Dermis blood vessel endothelial cell (primary cell): ENCODE data around the gene PRCC. TPM values are rescaled to one million over a fixed set of nuclear protein-coding genes. Genes with fewer than 3 reads are reported as not detected.

ENCODE experiments used
- DNase-seq: peaks from one replicate; pipeline ENCODE4 v3.0.0; 2010
- total RNA-seq: library from RNA; depleted of rRNA; stranded (reverse); fragments of >200 nt; gene quantifications from 2 replicates; pipeline ENCODE4 v1.2.3, GENCODE V29; 2014

PRCC gene
- total RNA-seq: 12.3 and 15.6 TPM in 2 replicates

- DNase-seq: peak; percentile 100
Measured at GRCh38 chr1:156767101-156767878, at the start of gene PRCC. TSS of gene PRCC (plus strand) at chr1:156767535. CDS start at chr1:156767772, 237 bp downstream.

GRCh38 chr1:156721131-156721530, 46.2 kb upstream of the PRCC start:
- no peak for DNase-seq

GRCh38 chr1:156721535-156721934, 45.8 kb upstream of the PRCC start:
- DNase-seq: no peak

GRCh38 chr1:156725683-156726280, 41.6 kb upstream of the PRCC start:
- DNase-seq: peak; percentile 93

- DNase-seq: peak; percentile 85
Measured at GRCh38 chr1:156726549-156727226, 40.6 kb upstream of the PRCC start.

GRCh38 chr1:156727492-156727891, 39.8 kb upstream of the PRCC start:
- DNase-seq: no peak

GRCh38 chr1:156727926-156728598, 39.3 kb upstream of the PRCC start, which contains the start of gene METTL25B:
TSS of gene METTL25B (plus strand) at chr1:156728469. CDS start at chr1:156729105, 636 bp downstream.
- DNase-seq: peak; percentile 84

GRCh38 chr1:156728599-156729462, 38.5 kb upstream of the PRCC start, which contains the start of gene ISG20L2:
TSS of gene ISG20L2 (minus strand) at chr1:156728766. CDS start at chr1:156727652, 1,114 bp downstream.
- DNase-seq: peak; percentile 99

- DNase-seq: no peak
Measured at GRCh38 chr1:156733989-156734584, 33.2 kb upstream of the PRCC start.

GRCh38 chr1:156738407-156738806, 28.9 kb upstream of the PRCC start:
- DNase-seq: no peak

GRCh38 chr1:156738916-156739315, 28.4 kb upstream of the PRCC start:
- DNase-seq: no peak

- DNase-seq: peak; percentile 31
Measured at GRCh38 chr1:156740237-156740740, 27.0 kb upstream of the PRCC start.

GRCh38 chr1:156740741-156741480, 26.4 kb upstream of the PRCC start, which contains the start of gene MRPL24:
TSS of gene MRPL24 (minus strand) at chr1:156741088. CDS start at chr1:156738704, 2,384 bp downstream.
- peak; percentile 100 for DNase-seq

GRCh38 chr1:156741481-156741983, 25.8 kb upstream of the PRCC start:
- DNase-seq: no peak

GRCh38 chr1:156742017-156742416, 25.3 kb upstream of the PRCC start:
- no peak for DNase-seq

- DNase-seq: no peak
Measured at GRCh38 chr1:156742801-156743200, 24.5 kb upstream of the PRCC start.

GRCh38 chr1:156743367-156744302, 23.7 kb upstream of the PRCC start:
- no peak for DNase-seq

- no peak for DNase-seq
Measured at GRCh38 chr1:156744344-156744743, 23.0 kb upstream of the PRCC start.
